Right atrium auricular region (tissue), 2 donors: Measurements from ENCODE around the gene GRK5. TPM values are rescaled to one million over a fixed set of nuclear protein-coding genes. Genes with fewer than 3 reads are reported as not detected.
"Not testable (repeated sequence)": the region's sequence is repeated elsewhere in the genome, so short reads cannot be mapped to it uniquely, and the experiment has no call there.

Experiments used
- DNase-seq: peaks from one replicate; pipeline ENCODE4 v3.0.0-alpha.2; 2019; ENCODE audit warnings: low spot score
- H3K27ac ChIP-seq, 2 donors: fragments of 200-600 bp; sonication (generic); 1 replicate in 1 of 2; 2 replicates in 1 of 2; pipeline ENCODE4 v1.5.1; 2016 to 2019
- H3K27me3 ChIP-seq, 2 donors: fragments of 200-600 bp; sonication (generic); one replicate each; pipeline versions ENCODE4 v1.5.1 to v1.6.0; 2017 to 2019
- H3K36me3 ChIP-seq: fragments of 200-600 bp; sonication (generic); one replicate; pipeline ENCODE4 v1.5.1; 2016
- H3K4me1 ChIP-seq, 2 donors: fragments of 200-600 bp; sonication (generic); one replicate each; pipeline versions ENCODE4 v1.5.1 to v1.6.0; 2017 to 2019
- H3K4me3 ChIP-seq, 2 donors: fragments of 200-600 bp; sonication (generic); 1 replicate in 1 of 2; 2 replicates in 1 of 2; pipeline ENCODE4 v1.5.1; 2017 to 2019; ENCODE audit warnings: mild to moderate bottlenecking in 1 of 2, moderate library complexity in 1 of 2
- H3K9me3 ChIP-seq, 2 donors: fragments of 200-600 bp; sonication (generic); one replicate each; pipeline ENCODE4 v1.5.1; 2019
- CTCF ChIP-seq, 2 donors: fragments of 200-600 bp; sonication (generic); IDR thresholded peaks; one replicate each; pipeline ENCODE4 v1.5.1; 2019; ENCODE audit warnings: antibody characterized with exemption in 2 of 2
- total RNA-seq, 2 donors: library from RNA; depleted of rRNA; stranded (reverse); fragments of >200 nt; gene quantifications; one replicate each; pipeline ENCODE4 v1.1.0, GENCODE V29; 2016

The GRK5 gene
- total RNA-seq, 2 donors from 2014 or later, result 19.2 to 53.8 TPM

- H3K4me1 ChIP-seq, result peaks cover 0 to 21% of the 10 kb centered on the region in 2 donors
- peak in 1 of 2 donors; percentile 61 for TF ChIP-seq CTCF (IDR thresholded peaks at IDR 0.05)
- H3K4me3 ChIP-seq, result peak within 1 kb of the TSS; percentile 70 to 91
- DNase-seq, result peak; percentile 89
- H3K36me3 ChIP-seq, result peaks cover 23% of the 10 kb centered on the region
- no peaks in the 10 kb centered on the region for H3K9me3 ChIP-seq
- peak within 1 kb of the TSS; percentile 94 to 95 for H3K27ac ChIP-seq
- no peaks in the 10 kb centered on the region for H3K27me3 ChIP-seq
Measured at GRCh38 chr10:119178372-119179119, 28.8 kb upstream of the GRK5 start, which contains the start of gene PRDX3. Gene PRDX3 (minus strand): TSS chr10:119178812. CDS start chr10:119178790, 22 bp downstream.

- H3K27ac ChIP-seq, H3K4me3 ChIP-seq, H3K9me3 ChIP-seq, H3K27me3 ChIP-seq, DNase-seq: not testable (repeated sequence)
- peaks cover 0 to 21% of the 10 kb centered on the region in 2 donors for H3K4me1 ChIP-seq
- peaks cover 10% of the 10 kb centered on the region for H3K36me3 ChIP-seq
Measured at GRCh38 chr10:119180850-119181400, 26.4 kb upstream of the GRK5 start.

- H3K4me1 ChIP-seq, result peaks cover 0 to 4% of the 10 kb centered on the region in 2 donors
- no peaks in the 10 kb centered on the region for H3K9me3 ChIP-seq
Measured at GRCh38 chr10:119183664-119184412, 23.5 kb upstream of the GRK5 start.

GRCh38 chr10:119189811-119190282 lies 17.5 kb upstream of the GRK5 start:
- H3K36me3 ChIP-seq, result no peaks in the 10 kb centered on the region
- no peak for DNase-seq
- TF ChIP-seq CTCF (IDR thresholded peaks at IDR 0.05), result no peak
- no peak overlapping the region for H3K27ac ChIP-seq
- H3K9me3 ChIP-seq, result no peaks in the 10 kb centered on the region
- H3K4me1 ChIP-seq, result no peaks in the 10 kb centered on the region
- H3K4me3 ChIP-seq, result no peak overlapping the region
- H3K27me3 ChIP-seq, result no peaks in the 10 kb centered on the region

More at GRCh38 chr10:119183664-119184412, 23.5 kb upstream of the GRK5 start:
- H3K27ac ChIP-seq, result no peak overlapping the region
- no peak for TF ChIP-seq CTCF (IDR thresholded peaks at IDR 0.05)
- DNase-seq, result no peak
- H3K27me3 ChIP-seq, result no peaks in the 10 kb centered on the region
- H3K36me3 ChIP-seq, result no peaks in the 10 kb centered on the region
- no peak overlapping the region for H3K4me3 ChIP-seq

GRCh38 chr10:119190353-119190752 lies 17.0 kb upstream of the GRK5 start:
- no peak overlapping the region for H3K27ac ChIP-seq
- no peak for DNase-seq
- no peaks in the 10 kb centered on the region for H3K4me1 ChIP-seq
- TF ChIP-seq CTCF (IDR thresholded peaks at IDR 0.05), result no peak
- H3K4me3 ChIP-seq, result no peak overlapping the region
- no peaks in the 10 kb centered on the region for H3K27me3 ChIP-seq
- H3K36me3 ChIP-seq, result no peaks in the 10 kb centered on the region
- no peaks in the 10 kb centered on the region for H3K9me3 ChIP-seq
